Liver (tissue), 3 donors: ENCODE results near the gene CEP68.

ENCODE experiments used
- CTCF ChIP-seq: fragments of 150-350 bp; IDR thresholded peaks from 2 replicates; pipeline ENCODE4 v1.5.1; 2017; ENCODE audit warnings: improper control_type of control experiment, low read depth, low read length; ENCODE audit not compliant: missing input control
- FOXA1 ChIP-seq: IDR thresholded peaks from 2 replicates; pipeline ENCODE4 v1.6.1; 2016; ENCODE audit warnings: antibody characterized with exemption
- RAD21 ChIP-seq, 2 donors: IDR thresholded peaks; 2 replicates each; pipeline ENCODE4 v1.6.1; 2016; ENCODE audit warnings: antibody characterized with exemption in 2 of 2, mild to moderate bottlenecking in 2 of 2
- TF ChIP-seq, protein P1 (sequence below): IDR thresholded peaks from 2 replicates; pipeline ENCODE4 v1.6.1; 2016; ENCODE audit warnings: antibody characterized with exemption, mild to moderate bottlenecking
- TF ChIP-seq, protein P2 (sequence below): IDR thresholded peaks from 2 replicates; pipeline ENCODE4 v1.6.1; 2016; ENCODE audit warnings: antibody characterized with exemption
- donor health status: healthy.
- donor health status: healthy.

- TF ChIP-seq CTCF (no peak), RAD21 (IDR thresholded peaks at IDR 0.05) (no peak), FOXA1 (no peak)
- TF ChIP-seq, protein P1, sequence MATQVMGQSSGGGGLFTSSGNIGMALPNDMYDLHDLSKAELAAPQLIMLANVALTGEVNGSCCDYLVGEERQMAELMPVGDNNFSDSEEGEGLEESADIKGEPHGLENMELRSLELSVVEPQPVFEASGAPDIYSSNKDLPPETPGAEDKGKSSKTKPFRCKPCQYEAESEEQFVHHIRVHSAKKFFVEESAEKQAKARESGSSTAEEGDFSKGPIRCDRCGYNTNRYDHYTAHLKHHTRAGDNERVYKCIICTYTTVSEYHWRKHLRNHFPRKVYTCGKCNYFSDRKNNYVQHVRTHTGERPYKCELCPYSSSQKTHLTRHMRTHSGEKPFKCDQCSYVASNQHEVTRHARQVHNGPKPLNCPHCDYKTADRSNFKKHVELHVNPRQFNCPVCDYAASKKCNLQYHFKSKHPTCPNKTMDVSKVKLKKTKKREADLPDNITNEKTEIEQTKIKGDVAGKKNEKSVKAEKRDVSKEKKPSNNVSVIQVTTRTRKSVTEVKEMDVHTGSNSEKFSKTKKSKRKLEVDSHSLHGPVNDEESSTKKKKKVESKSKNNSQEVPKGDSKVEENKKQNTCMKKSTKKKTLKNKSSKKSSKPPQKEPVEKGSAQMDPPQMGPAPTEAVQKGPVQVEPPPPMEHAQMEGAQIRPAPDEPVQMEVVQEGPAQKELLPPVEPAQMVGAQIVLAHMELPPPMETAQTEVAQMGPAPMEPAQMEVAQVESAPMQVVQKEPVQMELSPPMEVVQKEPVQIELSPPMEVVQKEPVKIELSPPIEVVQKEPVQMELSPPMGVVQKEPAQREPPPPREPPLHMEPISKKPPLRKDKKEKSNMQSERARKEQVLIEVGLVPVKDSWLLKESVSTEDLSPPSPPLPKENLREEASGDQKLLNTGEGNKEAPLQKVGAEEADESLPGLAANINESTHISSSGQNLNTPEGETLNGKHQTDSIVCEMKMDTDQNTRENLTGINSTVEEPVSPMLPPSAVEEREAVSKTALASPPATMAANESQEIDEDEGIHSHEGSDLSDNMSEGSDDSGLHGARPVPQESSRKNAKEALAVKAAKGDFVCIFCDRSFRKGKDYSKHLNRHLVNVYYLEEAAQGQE, result no peak
- TF ChIP-seq, protein P2, sequence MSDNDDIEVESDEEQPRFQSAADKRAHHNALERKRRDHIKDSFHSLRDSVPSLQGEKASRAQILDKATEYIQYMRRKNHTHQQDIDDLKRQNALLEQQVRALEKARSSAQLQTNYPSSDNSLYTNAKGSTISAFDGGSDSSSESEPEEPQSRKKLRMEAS, result no peak
Observed at GRCh38 chr2:65114921-65115320, 58.7 kb downstream of the CEP68 start.
